BLaER1 treated with 17β-estradiol and CSF1 and Interleukin-3, amounts not matched to agents 10 nM and 100 nM (cell line): ENCODE measurements around the gene CCER1.

Source experiments
- H3K27ac ChIP-seq, 11 experiments: shearing (Covaris generic); formaldehyde crosslinking; 2 replicates each; pipeline ENCODE4 v1.8.1; 2022
- H3K27me3 ChIP-seq, 11 experiments: shearing (Covaris generic); formaldehyde crosslinking; 2 replicates each; pipeline ENCODE4 v1.8.1; 2022
- H3K36me3 ChIP-seq, 11 experiments: shearing (Covaris generic); formaldehyde crosslinking; 2 replicates each; pipeline ENCODE4 v1.8.1; 2022
- H3K4me1 ChIP-seq, 10 experiments: shearing (Covaris generic); formaldehyde crosslinking; 2 replicates each; pipeline ENCODE4 v1.8.1; 2022
- H3K4me2 ChIP-seq, 11 experiments: shearing (Covaris generic); formaldehyde crosslinking; 2 replicates each; pipeline ENCODE4 v1.8.1; 2022
- H3K4me3 ChIP-seq, 10 experiments: shearing (Covaris generic); formaldehyde crosslinking; 2 replicates each; pipeline ENCODE4 v1.8.1; 2022
- H3K9ac ChIP-seq, 11 experiments: shearing (Covaris generic); formaldehyde crosslinking; 2 replicates each; pipeline ENCODE4 v1.8.1; 2022
- H3K9me3 ChIP-seq, 11 experiments: shearing (Covaris generic); formaldehyde crosslinking; replicated peaks in 1 of 11; 2 replicates each; pipeline ENCODE4 v1.8.1; 2022
- H4K20me1 ChIP-seq, 11 experiments: shearing (Covaris generic); formaldehyde crosslinking; 2 replicates each; pipeline ENCODE4 v1.8.1; 2022
- Cebpa-rat ChIP-seq, 11 experiments: shearing (Covaris generic); IDR thresholded peaks; 2 replicates each; pipeline ENCODE4 v1.8.1; 2022

The CCER1 gene

GRCh38 chr12:90954921-90955320 is at the start of gene CCER1:
CCER1 (minus strand) TSS chr12:90955176; CDS start chr12:90954742, 434 bp downstream.
- H3K4me2 ChIP-seq: no peak within 1 kb of the TSS
- H3K9ac ChIP-seq: no peak within 1 kb of the TSS
- H3K9me3 ChIP-seq: peaks cover 8 to 18% (median 14%) of the 10 kb centered on the region in 11 experiments; a peak in 19 of 22 replicates

GRCh38 chr12:91003737-91004136 is 48.8 kb upstream of the CCER1 start:
- no peak overlapping the region for H3K4me3 ChIP-seq
- peaks cover 0 to 5% (median 0%) of the 10 kb centered on the region in 10 experiments; a peak in 1 of 20 replicates for H3K4me1 ChIP-seq
- H3K36me3 ChIP-seq: no peaks in the 10 kb centered on the region
- no peak overlapping the region for H3K27ac ChIP-seq
- no peaks in the 10 kb centered on the region for H3K27me3 ChIP-seq
- no peak overlapping the region for H3K9ac ChIP-seq
- H3K9me3 ChIP-seq: no peaks in the 10 kb centered on the region
- TF ChIP-seq Cebpa-rat (IDR thresholded peaks at IDR 0.05): no peak
- H3K4me2 ChIP-seq: no peak overlapping the region
- H4K20me1 ChIP-seq: no peaks in the 10 kb centered on the region

More at GRCh38 chr12:90954921-90955320, at the start of gene CCER1:
- Histone ChIP-seq H3K4me1 (no peaks in the 10 kb centered on the region), H3K27ac (no peak within 1 kb of the TSS), H3K4me3 (no peak within 1 kb of the TSS), H4K20me1 (no peaks in the 10 kb centered on the region), H3K27me3 (no peaks in the 10 kb centered on the region), H3K36me3 (no peaks in the 10 kb centered on the region)
- TF ChIP-seq Cebpa-rat (IDR thresholded peaks at IDR 0.05): no peak

- no peak for TF ChIP-seq Cebpa-rat (IDR thresholded peaks at IDR 0.05)
- H3K4me1 ChIP-seq: no peaks in the 10 kb centered on the region
- H3K4me3 ChIP-seq: no peak overlapping the region
- no peaks in the 10 kb centered on the region for H3K9me3 ChIP-seq
- H4K20me1 ChIP-seq: no peaks in the 10 kb centered on the region
- H3K9ac ChIP-seq: no peak overlapping the region
- no peak overlapping the region for H3K27ac ChIP-seq
- H3K27me3 ChIP-seq: no peaks in the 10 kb centered on the region
- no peak overlapping the region for H3K4me2 ChIP-seq
- H3K36me3 ChIP-seq: no peaks in the 10 kb centered on the region
Measured at GRCh38 chr12:91001306-91001705, 46.3 kb upstream of the CCER1 start.

- H3K9me3 ChIP-seq: no peaks in the 10 kb centered on the region
- H3K27me3 ChIP-seq: no peaks in the 10 kb centered on the region
- no peak overlapping the region for H3K4me2 ChIP-seq
- no peak for TF ChIP-seq Cebpa-rat (IDR thresholded peaks at IDR 0.05)
- H3K9ac ChIP-seq: no peak overlapping the region
- H3K4me1 ChIP-seq: no peaks in the 10 kb centered on the region
- H3K27ac ChIP-seq: no peak overlapping the region
- no peaks in the 10 kb centered on the region for H4K20me1 ChIP-seq
- no peak overlapping the region for H3K4me3 ChIP-seq
- H3K36me3 ChIP-seq: no peaks in the 10 kb centered on the region
Measured at GRCh38 chr12:90999966-91000365, 45.0 kb upstream of the CCER1 start.

- Histone ChIP-seq H3K36me3 (no peaks in the 10 kb centered on the region), H3K4me2 (no peak overlapping the region), H4K20me1 (no peaks in the 10 kb centered on the region), H3K27ac (no peak overlapping the region), H3K9ac (no peak overlapping the region), H3K9me3 (no peaks in the 10 kb centered on the region), H3K27me3 (no peaks in the 10 kb centered on the region), H3K4me3 (no peak overlapping the region), H3K4me1 (no peaks in the 10 kb centered on the region)
- TF ChIP-seq Cebpa-rat (IDR thresholded peaks at IDR 0.05): no peak
Measured at GRCh38 chr12:90999527-90999926, 44.6 kb upstream of the CCER1 start.

- H3K27me3 ChIP-seq: no peaks in the 10 kb centered on the region
- no peaks in the 10 kb centered on the region for H3K36me3 ChIP-seq
- no peaks in the 10 kb centered on the region for H4K20me1 ChIP-seq
- H3K9me3 ChIP-seq: no peaks in the 10 kb centered on the region
- no peak for TF ChIP-seq Cebpa-rat (IDR thresholded peaks at IDR 0.05)
- no peak overlapping the region for H3K4me3 ChIP-seq
- H3K9ac ChIP-seq: no peak overlapping the region
- no peak overlapping the region for H3K27ac ChIP-seq
- H3K4me2 ChIP-seq: no peak overlapping the region
- no peaks in the 10 kb centered on the region for H3K4me1 ChIP-seq
Measured at GRCh38 chr12:90995010-90995409, 40.0 kb upstream of the CCER1 start.

GRCh38 chr12:90991952-90992465 is 37.0 kb upstream of the CCER1 start:
- no peaks in the 10 kb centered on the region for H3K27me3 ChIP-seq
- no peak for TF ChIP-seq Cebpa-rat (IDR thresholded peaks at IDR 0.05)
- H3K9ac ChIP-seq: no peak overlapping the region

GRCh38 chr12:90990611-90991010 is 35.6 kb upstream of the CCER1 start:
- H3K4me1 ChIP-seq: no peaks in the 10 kb centered on the region
- no peak overlapping the region for H3K4me2 ChIP-seq
- H4K20me1 ChIP-seq: no peaks in the 10 kb centered on the region
- H3K9ac ChIP-seq: no peak overlapping the region
- H3K36me3 ChIP-seq: no peaks in the 10 kb centered on the region
- TF ChIP-seq Cebpa-rat (IDR thresholded peaks at IDR 0.05): no peak
- peaks cover 0 to 8% (median 4%) of the 10 kb centered on the region in 11 experiments; a peak in 5 of 22 replicates for H3K9me3 ChIP-seq
- no peak overlapping the region for H3K27ac ChIP-seq
- H3K27me3 ChIP-seq: no peaks in the 10 kb centered on the region
- no peak overlapping the region for H3K4me3 ChIP-seq

More at GRCh38 chr12:90991952-90992465, 37.0 kb upstream of the CCER1 start:
- Histone ChIP-seq H4K20me1 (no peaks in the 10 kb centered on the region), H3K4me3 (no peak overlapping the region), H3K4me2 (no peak overlapping the region), H3K9me3 (no peaks in the 10 kb centered on the region), H3K4me1 (no peaks in the 10 kb centered on the region), H3K27ac (no peak overlapping the region), H3K36me3 (no peaks in the 10 kb centered on the region)

- Histone ChIP-seq H3K4me1 (no peaks in the 10 kb centered on the region), H3K27me3 (no peaks in the 10 kb centered on the region), H3K4me2 (no peak overlapping the region), H3K27ac (no peak overlapping the region), H3K4me3 (no peak overlapping the region), H4K20me1 (no peaks in the 10 kb centered on the region), H3K9ac (no peak overlapping the region), H3K9me3 (peaks cover 0 to 8% (median 4%) of the 10 kb centered on the region in 11 experiments; a peak in 5 of 22 replicates), H3K36me3 (no peaks in the 10 kb centered on the region)
- no peak for TF ChIP-seq Cebpa-rat (IDR thresholded peaks at IDR 0.05)
Measured at GRCh38 chr12:90989686-90990111, 34.7 kb upstream of the CCER1 start.

- no peak overlapping the region for H3K9ac ChIP-seq
- H4K20me1 ChIP-seq: no peaks in the 10 kb centered on the region
- H3K4me1 ChIP-seq: no peaks in the 10 kb centered on the region
- H3K9me3 ChIP-seq: peaks cover 0 to 8% (median 4%) of the 10 kb centered on the region in 11 experiments; a peak in 5 of 22 replicates
- no peak for TF ChIP-seq Cebpa-rat (IDR thresholded peaks at IDR 0.05)
- no peak overlapping the region for H3K4me2 ChIP-seq
- H3K4me3 ChIP-seq: no peak overlapping the region
- H3K27ac ChIP-seq: no peak overlapping the region
- H3K36me3 ChIP-seq: no peaks in the 10 kb centered on the region
- H3K27me3 ChIP-seq: no peaks in the 10 kb centered on the region
Measured at GRCh38 chr12:90987520-90987919, 32.5 kb upstream of the CCER1 start.
